SK-N-SH (cell line): Measurements from ENCODE around the gene RNF8. TPM values are rescaled to one million over a fixed set of nuclear protein-coding genes. Genes with fewer than 3 reads are reported as not detected.

Experiments used
- CTCF ChIA-PET: fragments of 300-600, 350-600 bp; formaldehyde crosslinking; extraction: SDS; loops from one replicate; lab custom pipeline; 2021; lab: Yijun Ruan, JAX
- POLR2A ChIA-PET: fragments of 350-600 bp; sonication (Branson Sonifier 250); formaldehyde crosslinking; extraction: SDS; loops from one replicate; lab custom pipeline; 2020; ENCODE audit warnings: antibody characterized with exemption, inconsistent platforms; lab: Yijun Ruan, JAX
- DNase-seq: peaks from one replicate; pipeline ENCODE4 v3.0.0; 2012
- H2AFZ ChIP-seq: fragments of 200-600 bp; sonication (generic); 2 replicates; pipeline ENCODE4 v1.8.1; 2016; ENCODE audit warnings: antibody characterized with exemption, mild to moderate bottlenecking, low read depth
- H3F3A ChIP-seq: fragments of 200-600 bp; sonication (generic); replicated peaks from 2 replicates; pipeline ENCODE3; 2016; ENCODE audit warnings: antibody characterized with exemption, mild to moderate bottlenecking; ENCODE audit not compliant: insufficient read depth
- H3K27ac ChIP-seq, 2 experiments: fragments of 200-500 bp in 1 of 2; fragments of 200-600 bp in 1 of 2; sonication (Bioruptor generic) in 1 of 2; sonication (generic), shearing (Covaris generic) in 1 of 2; 2 replicates each; pipeline versions ENCODE4 v1.5.1 to v1.6.1; 2014 to 2016; ENCODE audit warnings: low read depth in 2 of 2, inconsistent platforms in 1 of 2, low read length in 1 of 2, mild to moderate bottlenecking in 1 of 2, mixed read lengths in 1 of 2
- H3K27me3 ChIP-seq: fragments of 200-600 bp; sonication (generic), shearing (Covaris generic); 2 replicates; pipeline ENCODE4 v1.6.1; 2016; ENCODE audit warnings: mixed run types; ENCODE audit not compliant: insufficient read depth
- H3K36me3 ChIP-seq, 2 experiments: fragments of 200-500 bp in 1 of 2; fragments of 200-600 bp in 1 of 2; sonication (Bioruptor generic) in 1 of 2; sonication (generic) in 1 of 2; replicated peaks in 1 of 2; 2 replicates each; pipeline versions ENCODE3 to v1.5.1; 2014 to 2016; ENCODE audit warnings: low read length in 1 of 2, mild to moderate bottlenecking in 1 of 2; ENCODE audit not compliant: insufficient read depth in 2 of 2, control insufficient read depth in 1 of 2
- H3K4me1 ChIP-seq, 2 experiments: fragments of 200-500 bp in 1 of 2; fragments of 200-600 bp in 1 of 2; sonication (Bioruptor generic) in 1 of 2; sonication (generic), shearing (Covaris generic) in 1 of 2; 2 replicates each; pipeline versions ENCODE4 v1.5.1 to v1.6.1; 2014 to 2016; ENCODE audit warnings: low read depth in 1 of 2, low read length in 1 of 2, mixed run types in 1 of 2; ENCODE audit not compliant: insufficient read depth in 2 of 2, control insufficient read depth in 1 of 2
- H3K4me2 ChIP-seq: fragments of 200-600 bp; sonication (generic), shearing (Covaris generic); 2 replicates; pipeline ENCODE4 v1.6.1; 2017; ENCODE audit warnings: mixed run types
- H3K4me3 ChIP-seq, 2 experiments: fragments of 200-500 bp in 1 of 2; fragments of 200-600 bp in 1 of 2; sonication (Bioruptor generic) in 1 of 2; sonication (generic), shearing (Covaris generic) in 1 of 2; 2 replicates each; pipeline versions ENCODE4 v1.5.1 to v1.8.1; 2014 to 2016; ENCODE audit warnings: low read depth in 2 of 2, inconsistent platforms in 1 of 2, low read length in 1 of 2, mild to moderate bottlenecking in 1 of 2, mixed read lengths in 1 of 2, moderate library complexity in 1 of 2
- H3K79me2 ChIP-seq: fragments of 200-600 bp; sonication (generic); 2 replicates; pipeline ENCODE4 v1.8.1; 2017; ENCODE audit warnings: mild to moderate bottlenecking; ENCODE audit not compliant: insufficient read depth
- H3K9ac ChIP-seq: fragments of 200-600 bp; sonication (generic); 2 replicates; pipeline ENCODE4 v1.6.1; 2017; ENCODE audit warnings: mixed run types
- H3K9me2 ChIP-seq: fragments of 200-600 bp; sonication (generic); 2 replicates; pipeline ENCODE4 v1.6.1; 2017; ENCODE audit warnings: mixed run types
- H3K9me3 ChIP-seq: fragments of 200-600 bp; sonication (generic); 2 replicates; pipeline ENCODE4 v1.6.1; 2017; ENCODE audit warnings: mixed run types, mild to moderate bottlenecking, moderate library complexity
- H4K20me1 ChIP-seq: fragments of 200-600 bp; sonication (generic); 2 replicates; pipeline ENCODE4 v1.6.1; 2017; ENCODE audit warnings: mild to moderate bottlenecking, mixed run types; ENCODE audit not compliant: insufficient read depth
- CHD2 ChIP-seq: fragments of 150-350 bp; IDR thresholded peaks from 2 replicates; pipeline ENCODE4 v1.6.1; 2018; ENCODE audit warnings: low read length; ENCODE audit not compliant: partially characterized antibody
- CTCF ChIP-seq: fragments of 200-600 bp; sonication (generic); IDR thresholded peaks from 2 replicates; pipeline ENCODE4 v1.6.1; 2017; ENCODE audit warnings: antibody characterized with exemption, mild to moderate bottlenecking, moderate library complexity
- EP300 ChIP-seq, 2 experiments: IDR thresholded peaks; 2 replicates each; pipeline versions ENCODE4 v1.4.0 to v1.6.1; 2012; ENCODE audit warnings: borderline replicate concordance in 1 of 2, low read depth in 1 of 2, low read length in 1 of 2
- EZH2phosphoT487 ChIP-seq: fragments of 200-600 bp; sonication (generic); IDR thresholded peaks from 2 replicates; pipeline ENCODE4 v1.6.1; 2017; ENCODE audit warnings: low read depth, mixed run types, mild to moderate bottlenecking, antibody characterized with exemption, moderate library complexity, borderline replicate concordance
- GATA2 ChIP-seq: sonication (generic); formaldehyde crosslinking; IDR thresholded peaks from 2 replicates; pipeline ENCODE4 v1.5.0; 2020; ENCODE audit warnings: mild to moderate bottlenecking, missing genetic modification reagents
- JUND ChIP-seq: IDR thresholded peaks from 2 replicates; pipeline ENCODE4 v1.4.0; 2012
- MEF2A ChIP-seq: IDR thresholded peaks from 2 replicates; pipeline ENCODE4 v1.4.0; 2012; ENCODE audit warnings: low read depth, borderline replicate concordance
- NFIC ChIP-seq: IDR thresholded peaks from 2 replicates; pipeline ENCODE4 v1.4.0; 2012; ENCODE audit warnings: borderline replicate concordance
- NRF1 ChIP-seq: IDR thresholded peaks from 2 replicates; pipeline ENCODE4 v1.6.1; 2012; ENCODE audit warnings: low read depth, mild to moderate bottlenecking, low read length
- POLR2AphosphoS5 ChIP-seq: IDR thresholded peaks from 2 replicates; pipeline ENCODE4 v1.6.1; 2012; ENCODE audit warnings: low read depth, low read length
- RAD21 ChIP-seq: IDR thresholded peaks from 2 replicates; pipeline ENCODE4 v1.6.1; 2012; ENCODE audit warnings: mild to moderate bottlenecking, low read length
- RCOR1 ChIP-seq: fragments of 150-350 bp; IDR thresholded peaks from 2 replicates; pipeline ENCODE4 v1.6.1; 2017; ENCODE audit warnings: antibody characterized with exemption, low read length
- RXRA ChIP-seq: IDR thresholded peaks from 2 replicates; pipeline ENCODE4 v1.4.0; 2012; ENCODE audit warnings: low read depth, mild to moderate bottlenecking, borderline replicate concordance
- SMC3 ChIP-seq: IDR thresholded peaks from 2 replicates; pipeline ENCODE4 v1.6.1; 2012; ENCODE audit warnings: low read depth, low read length, improper control_type of control experiment
- TCF12 ChIP-seq: IDR thresholded peaks from 2 replicates; pipeline ENCODE4 v1.4.0; 2012
- USF1 ChIP-seq: IDR thresholded peaks from 2 replicates; pipeline ENCODE4 v1.4.0; 2012; ENCODE audit warnings: low read depth, borderline replicate concordance
- YY1 ChIP-seq: IDR thresholded peaks from 2 replicates; pipeline ENCODE4 v1.4.0; 2012; ENCODE audit warnings: low read depth, mild to moderate bottlenecking
- WGBS: methylation state at CpG from one replicate; pipeline ENCODE4 v1.1.6; 2017; ENCODE audit warnings: low lambda C conversion rate; 5-methylcytosine and 5-hydroxymethylcytosine counted together
- polyA plus RNA-seq, 3 experiments: library from polyadenylated mRNA; depleted of rRNA; stranded (reverse); fragments of >200 nt; gene quantifications; 2 replicates each; pipeline ENCODE4 v1.2.3, GENCODE V29; 2012
- TF ChIP-seq, protein P1 (sequence below): IDR thresholded peaks from 2 replicates; pipeline ENCODE4; 2012

Gene RNF8
- polyA plus RNA-seq, 1 of the 3 experiments (the other 2 are of a cell fraction), result 21.7 TPM

DNA sequence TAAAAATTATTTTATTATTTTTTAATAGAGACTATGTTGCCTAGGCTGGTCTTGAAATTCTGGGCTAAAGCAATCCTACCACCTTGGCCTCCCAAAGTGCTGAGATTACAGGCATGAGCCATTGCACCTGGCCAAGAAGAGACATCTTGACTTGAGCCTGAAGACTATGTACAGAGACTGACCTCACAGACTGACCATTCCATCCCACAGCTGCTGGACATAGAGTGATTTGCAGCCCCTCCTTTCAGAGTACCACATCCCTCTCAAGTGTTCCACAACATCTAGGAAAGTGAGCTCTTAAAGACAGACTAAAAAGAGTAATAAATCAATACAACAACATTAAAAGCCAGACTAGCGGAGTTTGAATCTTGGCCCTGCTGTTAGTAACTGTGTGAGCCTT, 39.0 kb downstream of the RNF8 start:
- TF ChIP-seq CHD2, result no peak
- TF ChIP-seq EZH2phosphoT487, result no peak
- no peak for TF ChIP-seq NRF1
- TF ChIP-seq JUND, result no peak
- TF ChIP-seq POLR2AphosphoS5, result no peak
- no peak for TF ChIP-seq SMC3
- no peak for TF ChIP-seq RXRA
- TF ChIP-seq RCOR1, result no peak
- TF ChIP-seq, protein P1, sequence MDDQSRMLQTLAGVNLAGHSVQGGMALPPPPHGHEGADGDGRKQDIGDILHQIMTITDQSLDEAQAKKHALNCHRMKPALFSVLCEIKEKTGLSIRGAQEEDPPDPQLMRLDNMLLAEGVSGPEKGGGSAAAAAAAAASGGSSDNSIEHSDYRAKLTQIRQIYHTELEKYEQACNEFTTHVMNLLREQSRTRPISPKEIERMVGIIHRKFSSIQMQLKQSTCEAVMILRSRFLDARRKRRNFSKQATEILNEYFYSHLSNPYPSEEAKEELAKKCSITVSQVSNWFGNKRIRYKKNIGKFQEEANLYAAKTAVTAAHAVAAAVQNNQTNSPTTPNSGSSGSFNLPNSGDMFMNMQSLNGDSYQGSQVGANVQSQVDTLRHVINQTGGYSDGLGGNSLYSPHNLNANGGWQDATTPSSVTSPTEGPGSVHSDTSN, result no peak
- TF ChIP-seq GATA2 (CRISPR knock-in tag), result no peak
- TF ChIP-seq NFIC, result no peak
- no peak for TF ChIP-seq CTCF
- no peak for TF ChIP-seq YY1
- no peak for TF ChIP-seq USF1
- TF ChIP-seq EP300 (IDR thresholded peaks at IDR 0.05; ENCODE audit: borderline replicate concordance in 1 of 2, low read depth in 1 of 2, low read length in 1 of 2), result no peak
- TF ChIP-seq RAD21, result no peak
- no peak for TF ChIP-seq MEF2A
- TF ChIP-seq TCF12, result no peak
- TF ChIP-seq, all 33 proteins: peak for 0
- Histone ChIP-seq H3K4me2 (no peak overlapping the region), H3K9me2 (no peaks in the 10 kb centered on the region), H3K4me1 (peaks cover 0 to 15% of the 10 kb centered on the region in 2 experiments; a peak in 1 of 4 replicates), H3K9ac (no peak overlapping the region), H3K27me3 (no peaks in the 10 kb centered on the region), H3K4me3 (no peak overlapping the region), H4K20me1 (no peaks in the 10 kb centered on the region), H3F3A (peaks cover 4% of the 10 kb centered on the region), H2AFZ (no peak overlapping the region), H3K36me3 (peaks cover 5 to 27% of the 10 kb centered on the region in 2 experiments), H3K9me3 (no peaks in the 10 kb centered on the region), H3K27ac (peak overlapping the region in 1 of 2 experiments; percentile 78; a peak in 2 of 4 replicates), H3K79me2 (no peaks in the 10 kb centered on the region)
- DNase-seq, result no peak
- ChIA-PET POLR2A (interaction anchor here (1.3 kb wide), 1 partner anchor 40 kb away, joined by 3 read pairs; the partner anchor contains the start of gene CMTR1), CTCF (interaction anchor here (1.4 to 4.0 kb wide), 3 partner anchors 10 to 67 kb away, joined by 3 to 26 read pairs (median 6); no protein-coding TSS in a partner anchor)
- WGBS, result 100% methylated on average over 1 of the region's 1 CpG
